Measurements from ENCODE around the gene TAC4. TPM values are rescaled to one million over a fixed set of nuclear protein-coding genes. Genes with fewer than 3 reads are reported as not detected.

The TAC4 gene
- total and polyA plus RNA-seq, 2 donors (not counting 3 experiments of a cell fraction or from before 2014, with no cell fraction given) = 0.19 TPM; not detected in 1

DNA sequence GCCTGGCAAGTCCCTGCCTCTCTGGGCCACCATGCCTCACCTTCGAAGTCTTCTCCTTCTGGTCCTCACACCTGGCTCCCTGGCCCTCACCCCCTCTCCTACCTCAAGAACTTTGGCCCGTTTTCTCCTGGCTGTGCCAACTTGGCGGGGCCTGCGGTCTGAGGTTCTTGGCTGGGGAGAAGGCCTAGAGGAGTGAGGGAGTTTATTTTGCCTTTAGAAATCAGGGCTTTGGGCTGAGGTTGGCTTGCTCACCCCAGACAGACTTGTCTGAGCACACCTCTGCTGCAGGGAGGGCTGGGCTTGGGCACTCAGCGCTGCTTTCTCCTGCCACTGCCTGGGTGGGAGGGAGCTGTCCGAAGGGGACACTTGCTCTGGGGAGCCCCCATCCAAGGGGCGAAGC, 23.3 kb upstream of the TAC4 start:
- Histone ChIP-seq H3K9me3 (replicated peaks; ENCODE audit: control insufficient read depth, insufficient read depth, low read length) (no peaks in the 10 kb centered on the region), H3K27ac (ENCODE audit: insufficient read depth, low read depth, low read length) (no peak overlapping the region), H3K27me3 (ENCODE audit: control insufficient read depth in 2 of 2, insufficient read depth in 2 of 2, low read length in 2 of 2) (peaks cover 0 to 3% of the 10 kb centered on the region in 2 experiments), H3K4me2 (ENCODE audit: insufficient read depth, low read length) (no peak overlapping the region), H2AFZ (ENCODE audit: low read depth, low read length) (no peak overlapping the region), H3K79me2 (ENCODE audit: control insufficient read depth, insufficient read depth, low read length) (no peaks in the 10 kb centered on the region), H3K9ac (replicated peaks; ENCODE audit: extremely low read depth, insufficient read depth, low read length) (no peak overlapping the region), H3K9me1 (replicated peaks; ENCODE audit: control insufficient read depth, extremely low read depth, insufficient read depth, low read length) (no peaks in the 10 kb centered on the region), H4K20me1 (replicated peaks; ENCODE audit: control insufficient read depth, extremely low read depth, insufficient read depth, low read length) (no peaks in the 10 kb centered on the region), H3K4me3 (replicated peaks in 1 of 3; ENCODE audit: insufficient read depth in 1 of 3, low read depth in 1 of 3, low read length in 3 of 3) (no peak overlapping the region), H3K4me1 (ENCODE audit: control insufficient read depth, extremely low read depth, insufficient read depth, low read length) (no peaks in the 10 kb centered on the region), H3K36me3 (ENCODE audit: control insufficient read depth in 2 of 2, extremely low read depth in 1 of 2, insufficient read depth in 2 of 2, low read length in 2 of 2) (no peaks in the 10 kb centered on the region)
- POLR2A ChIA-PET = no interaction called here
- TF ChIP-seq JUN (IDR thresholded peaks at IDR 0.05; ENCODE audit: borderline replicate concordance, insufficient read depth, insufficient read length, low read depth) (no peak), EZH2 (IDR thresholded peaks at IDR 0.05; ENCODE audit: borderline replicate concordance, low read depth, low read length, severe bottlenecking) (no peak), GATA2 (IDR thresholded peaks at IDR 0.05; ENCODE audit: insufficient read depth, insufficient read length, low read depth, low read length) (no peak)
- FAIRE-seq (no peak), DNase-seq (ENCODE audit: low read depth, low spot score) (no peak)
- dilution Hi-C loops (cut with MboI; ENCODE audit: extremely low pct_ligation_motif_present, low sequenced_read_pairs) (no loop called here), intact Hi-C loops (cut with micrococcal nuclease) (no loop called here)
- no TSS peak for BruUV-seq (replicated peaks)
- CTCF ChIA-PET = interaction anchor here (2.0 to 26.9 kb wide), 2 partner anchors 9 to 126 kb away, joined by 10 to 590 read pairs; partner anchors contain the start of gene DLX3

DNA sequence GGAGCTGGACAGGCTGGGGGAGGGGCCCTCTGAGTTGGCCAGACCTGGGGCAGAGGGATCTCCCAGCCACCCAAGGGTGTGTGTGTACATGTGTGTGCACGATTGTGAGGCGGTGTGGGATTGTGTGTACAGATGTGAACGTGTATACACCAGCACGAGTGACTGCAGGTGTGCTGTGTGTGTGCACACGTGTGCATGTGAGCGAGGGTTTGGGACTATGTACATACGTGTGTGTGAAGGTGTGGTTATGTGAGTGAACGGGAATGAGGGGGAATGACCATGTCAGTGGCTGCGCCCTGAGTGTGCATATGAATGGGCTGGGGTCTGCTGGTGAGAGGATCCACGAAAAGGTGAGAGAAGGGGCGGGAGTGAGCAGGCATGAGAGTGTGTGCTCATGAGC, 22.4 kb upstream of the TAC4 start:
- CTCF ChIA-PET = interaction anchor here (0.9 to 26.9 kb wide), 2 partner anchors 10 to 127 kb away, joined by 3 to 590 read pairs; partner anchors contain the start of gene DLX3
- DNase-seq (ENCODE audit: low read depth, low spot score) (no peak), FAIRE-seq (no peak)
- TF ChIP-seq CTCF (IDR thresholded peaks at IDR 0.05; ENCODE audit: extremely low read depth in 1 of 2, insufficient read depth in 1 of 2, low read depth in 1 of 2, low read length in 2 of 2) (no peak), JUN (IDR thresholded peaks at IDR 0.05; ENCODE audit: borderline replicate concordance, insufficient read depth, insufficient read length, low read depth) (no peak), FOS (IDR thresholded peaks at IDR 0.05; ENCODE audit: borderline replicate concordance, insufficient read depth, low read length) (no peak), POLR2A (IDR thresholded peaks at IDR 0.05; ENCODE audit: low read depth, low read length) (no peak), POLR2AphosphoS5 (IDR thresholded peaks at IDR 0.05; ENCODE audit: insufficient read depth, low read depth, low read length) (no peak)
- no peaks in the 10 kb centered on the region for H3K36me3 ChIP-seq (ENCODE audit: control insufficient read depth in 2 of 2, extremely low read depth in 1 of 2, insufficient read depth in 2 of 2, low read length in 2 of 2)
- intact Hi-C loops (cut with micrococcal nuclease) = no loop called here
- POLR2A ChIA-PET = no interaction called here
- H3K4me2 ChIP-seq (ENCODE audit: insufficient read depth, low read length) = no peak overlapping the region
- no peak overlapping the region for H3K27ac ChIP-seq (ENCODE audit: insufficient read depth, low read depth, low read length)
- H3K27me3 ChIP-seq (ENCODE audit: control insufficient read depth in 2 of 2, insufficient read depth in 2 of 2, low read length in 2 of 2) = peaks cover 0 to 3% of the 10 kb centered on the region in 2 experiments
- H3K9me1 ChIP-seq (replicated peaks; ENCODE audit: control insufficient read depth, extremely low read depth, insufficient read depth, low read length) = no peaks in the 10 kb centered on the region
- no peaks in the 10 kb centered on the region for H3K9me3 ChIP-seq (replicated peaks; ENCODE audit: control insufficient read depth, insufficient read depth, low read length)
- H3K79me2 ChIP-seq (ENCODE audit: control insufficient read depth, insufficient read depth, low read length) = no peaks in the 10 kb centered on the region
- no TSS peak for BruUV-seq (replicated peaks)
- H3K4me1 ChIP-seq (ENCODE audit: control insufficient read depth, extremely low read depth, insufficient read depth, low read length) = no peaks in the 10 kb centered on the region
- no peak overlapping the region for H3K9ac ChIP-seq (replicated peaks; ENCODE audit: extremely low read depth, insufficient read depth, low read length)
- no peak overlapping the region for H2AFZ ChIP-seq (ENCODE audit: low read depth, low read length)
- H4K20me1 ChIP-seq (replicated peaks; ENCODE audit: control insufficient read depth, extremely low read depth, insufficient read depth, low read length) = no peaks in the 10 kb centered on the region
- H3K4me3 ChIP-seq (replicated peaks in 1 of 3; ENCODE audit: insufficient read depth in 1 of 3, low read depth in 1 of 3, low read length in 3 of 3) = no peak overlapping the region
- dilution Hi-C loops (cut with MboI; ENCODE audit: extremely low pct_ligation_motif_present, low sequenced_read_pairs) = no loop called here
